PC-3 (cell line): ENCODE measurements around the gene ODF2L.
"Not testable (repeated sequence)": the region's sequence is repeated elsewhere in the genome, so short reads cannot be mapped to it uniquely, and the experiment has no call there.

ENCODE experiments used
- CTCF ChIP-seq: fragments of 300-600 bp; sonication (generic); conservative IDR thresholded peaks from 2 replicates; pipeline ENCODE4 v1.5.1; 2017; ENCODE audit warnings: antibody characterized with exemption, low read depth, mild to moderate bottlenecking, low read length
- EZH2 ChIP-seq: fragments of 300-600 bp; sonication (generic); IDR thresholded peaks from one replicate; pipeline ENCODE4 v1.6.1; 2017; ENCODE audit warnings: antibody characterized with exemption, mild to moderate bottlenecking, low read length; ENCODE audit not compliant: unreplicated experiment

DNA sequence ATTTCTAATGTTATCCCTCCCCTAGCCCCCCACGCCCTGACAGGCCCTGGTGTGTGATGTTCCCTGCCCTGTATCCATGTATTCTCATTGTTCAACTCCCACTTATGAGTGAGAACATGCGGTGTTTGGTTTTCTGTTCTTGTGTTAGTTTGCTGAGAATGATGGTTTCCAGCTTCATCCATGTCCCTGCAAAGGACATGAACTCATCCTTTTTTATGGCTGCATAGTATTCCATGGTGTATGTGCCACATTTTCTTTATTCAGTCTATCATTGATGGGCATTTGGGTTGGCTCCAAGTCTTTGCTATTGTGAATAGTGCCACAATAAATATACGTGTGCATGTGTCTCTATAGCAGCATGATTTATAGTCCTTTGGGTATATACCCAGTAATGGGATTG, 45.9 kb downstream of the ODF2L start:
- TF ChIP-seq CTCF, EZH2: not testable (repeated sequence)
